Subcutaneous adipose tissue (tissue), 4 donors: ENCODE results near the gene RUNX3. TPM values are rescaled to one million over a fixed set of nuclear protein-coding genes. Genes with fewer than 3 reads are reported as not detected.

ENCODE experiments used
- total RNA-seq, 4 donors: library from RNA; depleted of rRNA; stranded (reverse); fragments of >200 nt; gene quantifications; one replicate each; pipeline ENCODE4 v1.1.0, GENCODE V29; 2016
- TF ChIP-seq, protein P1 (sequence below): fragments of 450-650 bp; IDR thresholded peaks from one replicate; pipeline ENCODE4 v1.5.1; 2016; ENCODE audit warnings: low read depth, mild to moderate bottlenecking, control low read depth, antibody characterized with exemption, moderate library complexity

Gene RUNX3
- total RNA-seq, 4 donors from 2014 or later: 0.19 to 5.4 (median 3.0) TPM

DNA sequence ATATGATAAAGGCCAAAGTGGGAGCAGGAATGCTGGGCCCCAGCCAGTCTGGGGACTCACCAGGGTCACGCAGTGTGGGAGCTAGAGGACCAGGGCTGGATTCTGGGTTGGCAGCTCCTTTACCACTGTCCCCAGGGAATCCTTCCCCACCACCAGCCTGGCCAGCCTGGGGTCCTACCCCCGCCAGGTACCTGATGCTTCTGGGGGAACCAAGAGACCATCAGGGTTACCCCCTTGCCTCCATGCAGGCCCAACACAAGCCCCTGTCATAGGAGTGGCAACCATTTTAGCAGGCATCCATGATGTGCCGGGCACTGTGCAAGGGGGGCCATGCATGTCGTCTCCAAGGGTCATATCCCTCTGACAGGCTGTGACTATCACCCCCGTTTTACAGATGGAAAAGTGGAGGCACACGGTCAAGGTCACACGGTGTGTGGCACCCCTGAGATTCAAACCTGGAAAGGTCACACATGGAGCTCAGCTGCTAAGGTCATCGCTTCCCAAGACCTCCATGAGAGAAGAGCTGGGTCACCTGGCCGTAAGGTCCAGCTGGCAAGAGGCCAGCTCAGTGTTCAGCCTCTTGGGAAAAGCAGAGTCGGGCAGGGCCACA lies 16.4 kb downstream of the RUNX3 start:
- TF ChIP-seq, protein P1, sequence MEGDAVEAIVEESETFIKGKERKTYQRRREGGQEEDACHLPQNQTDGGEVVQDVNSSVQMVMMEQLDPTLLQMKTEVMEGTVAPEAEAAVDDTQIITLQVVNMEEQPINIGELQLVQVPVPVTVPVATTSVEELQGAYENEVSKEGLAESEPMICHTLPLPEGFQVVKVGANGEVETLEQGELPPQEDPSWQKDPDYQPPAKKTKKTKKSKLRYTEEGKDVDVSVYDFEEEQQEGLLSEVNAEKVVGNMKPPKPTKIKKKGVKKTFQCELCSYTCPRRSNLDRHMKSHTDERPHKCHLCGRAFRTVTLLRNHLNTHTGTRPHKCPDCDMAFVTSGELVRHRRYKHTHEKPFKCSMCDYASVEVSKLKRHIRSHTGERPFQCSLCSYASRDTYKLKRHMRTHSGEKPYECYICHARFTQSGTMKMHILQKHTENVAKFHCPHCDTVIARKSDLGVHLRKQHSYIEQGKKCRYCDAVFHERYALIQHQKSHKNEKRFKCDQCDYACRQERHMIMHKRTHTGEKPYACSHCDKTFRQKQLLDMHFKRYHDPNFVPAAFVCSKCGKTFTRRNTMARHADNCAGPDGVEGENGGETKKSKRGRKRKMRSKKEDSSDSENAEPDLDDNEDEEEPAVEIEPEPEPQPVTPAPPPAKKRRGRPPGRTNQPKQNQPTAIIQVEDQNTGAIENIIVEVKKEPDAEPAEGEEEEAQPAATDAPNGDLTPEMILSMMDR: no peak

DNA sequence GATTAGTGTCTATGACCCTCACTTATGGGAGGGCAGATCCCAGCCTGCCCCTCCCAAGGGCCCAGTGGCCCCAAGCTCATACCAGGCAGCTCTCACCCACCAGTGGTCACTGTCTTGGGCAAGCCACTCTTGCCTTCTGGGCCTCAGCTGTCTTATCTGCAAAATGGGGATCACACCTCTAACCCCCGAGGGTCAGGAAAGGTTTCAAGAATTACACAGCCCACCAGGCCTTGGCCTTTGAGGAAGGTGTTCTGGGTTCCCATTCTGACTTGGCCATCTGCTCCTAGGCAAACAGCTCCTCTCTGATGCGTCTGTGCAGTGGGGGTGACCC lies 16.8 kb downstream of the RUNX3 start:
- TF ChIP-seq, protein P1: no peak

DNA sequence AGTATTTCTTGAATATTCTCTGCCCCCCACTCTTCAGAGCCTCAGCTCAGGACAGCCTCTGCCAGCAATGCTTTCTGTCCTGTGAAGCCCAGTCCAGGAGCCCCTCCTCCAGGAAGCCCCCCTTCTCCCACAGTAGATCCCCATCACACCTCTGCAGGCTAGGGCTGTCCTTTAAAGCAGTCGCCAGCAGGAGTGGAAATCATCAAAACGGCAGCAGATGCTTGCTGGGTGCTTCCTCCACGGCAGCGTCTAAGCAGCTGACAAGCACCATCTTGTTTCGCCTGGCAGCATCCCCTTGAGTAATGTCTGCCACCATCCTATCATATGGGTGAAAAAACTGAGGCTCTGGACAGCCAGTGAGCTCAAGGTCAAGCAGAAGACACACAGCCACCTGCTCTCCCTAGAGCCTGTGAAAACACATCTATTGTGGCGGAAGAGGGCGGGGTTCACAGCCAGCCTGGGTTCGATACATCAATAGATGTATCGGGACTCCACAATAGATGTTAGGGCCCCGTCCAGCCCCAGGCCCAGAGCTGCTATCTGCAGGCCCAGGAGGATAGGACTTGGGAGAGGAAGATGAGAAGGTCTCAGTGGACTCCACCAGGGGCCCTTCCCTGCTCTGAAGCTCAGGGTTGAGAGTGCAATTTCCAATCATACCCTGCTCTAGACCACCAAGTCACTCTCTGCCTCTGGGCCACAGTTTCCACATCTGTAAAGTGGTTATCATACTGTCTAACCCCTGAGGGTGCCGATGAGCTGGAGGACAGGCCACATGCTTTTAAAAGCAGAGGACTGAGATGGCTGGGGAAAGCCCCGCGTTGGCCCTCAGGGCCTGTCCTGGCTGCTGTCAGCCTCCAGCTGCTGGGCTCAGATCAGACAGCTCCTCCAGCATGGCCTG lies 17.5 kb downstream of the RUNX3 start:
- TF ChIP-seq, protein P1: no peak

DNA sequence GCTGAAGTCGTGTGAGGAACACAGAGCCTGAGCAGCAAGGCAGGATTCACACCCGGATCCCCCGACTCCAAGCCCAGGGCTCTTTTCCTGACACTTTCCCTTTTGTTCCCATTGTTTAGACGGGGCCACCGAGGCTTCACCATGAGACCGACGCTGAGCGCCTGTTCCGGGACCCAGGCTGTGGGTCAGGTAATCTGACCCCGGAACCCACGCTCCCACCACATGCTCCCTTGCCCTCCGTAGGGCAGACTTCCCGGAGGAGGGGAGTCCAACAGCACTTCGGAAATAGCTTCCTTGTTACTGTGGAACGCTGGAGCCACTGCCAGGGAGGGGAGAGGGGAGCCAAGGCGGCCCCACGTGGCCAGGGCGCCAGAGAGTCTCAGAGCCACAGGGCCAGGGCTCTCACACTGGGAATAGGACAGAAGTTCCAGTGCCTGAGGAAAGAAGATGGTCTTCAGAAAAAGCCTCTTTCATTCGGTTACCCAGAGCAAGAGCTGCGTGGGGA lies 18.4 kb downstream of the RUNX3 start:
- TF ChIP-seq, protein P1: no peak

DNA sequence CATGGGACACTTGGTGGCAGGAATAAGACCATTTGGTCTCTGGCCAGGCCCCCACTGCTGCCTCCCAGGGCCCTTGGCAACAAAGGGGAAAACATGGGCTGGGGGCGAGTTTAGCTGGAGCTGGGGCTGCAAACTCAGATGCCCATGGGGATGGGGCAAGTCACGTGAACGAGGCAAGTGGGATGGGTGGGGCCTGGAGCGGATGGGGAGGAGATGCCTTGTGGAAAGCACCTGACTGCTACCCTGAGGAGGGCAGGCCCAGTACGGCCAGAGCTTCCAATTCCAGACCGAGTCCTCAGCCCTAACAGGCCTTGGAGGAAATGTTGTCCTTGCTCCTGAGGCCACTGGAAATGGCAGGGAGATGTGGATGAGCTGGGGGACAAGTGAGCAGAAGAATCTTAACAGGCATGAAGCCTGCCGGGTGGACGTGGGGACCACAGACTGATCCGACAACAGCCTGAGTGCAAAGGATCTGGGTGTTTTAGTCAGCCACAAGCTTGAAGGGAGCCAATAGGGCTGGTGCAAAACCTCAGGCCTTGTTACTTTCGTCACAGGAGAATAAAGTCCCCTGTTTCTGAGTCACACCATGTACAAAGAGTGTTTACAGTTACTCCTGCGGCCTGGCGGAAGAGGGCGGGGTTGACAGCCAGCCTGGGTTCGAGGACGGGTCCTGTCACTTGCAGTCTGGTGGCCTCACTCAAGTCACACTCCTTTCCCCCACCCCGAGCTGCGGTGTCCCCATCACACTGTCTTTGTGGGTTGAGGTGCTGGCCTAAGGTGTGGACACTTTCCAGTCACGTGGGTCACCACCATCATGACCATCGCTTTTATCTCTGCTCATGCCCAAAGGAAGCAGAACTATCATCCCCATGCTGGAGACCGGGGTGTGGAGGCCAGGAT lies 19.1 kb downstream of the RUNX3 start:
- TF ChIP-seq, protein P1: no peak

DNA sequence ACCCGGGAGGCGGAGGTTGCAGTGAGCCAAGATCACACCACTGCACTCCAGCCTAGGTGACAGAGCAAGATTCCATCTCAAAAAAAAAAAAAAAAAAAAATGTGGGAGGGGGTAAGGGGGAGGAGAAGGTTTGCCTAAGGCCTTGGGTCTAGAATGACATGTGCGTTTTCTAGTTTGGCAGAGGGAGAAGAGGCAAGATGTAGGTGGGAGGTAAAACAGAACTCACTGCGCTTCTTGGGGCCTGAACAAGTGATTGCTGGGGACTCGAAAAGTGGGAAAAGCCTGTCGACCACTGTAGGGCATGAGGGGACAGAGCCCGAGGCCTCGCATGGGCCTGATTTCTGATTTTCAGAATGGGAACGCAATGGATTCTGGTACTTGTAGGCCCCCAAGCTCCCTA lies 19.9 kb downstream of the RUNX3 start:
- TF ChIP-seq, protein P1: no peak
